ENCODE results near the gene SIVA1.

DNA sequence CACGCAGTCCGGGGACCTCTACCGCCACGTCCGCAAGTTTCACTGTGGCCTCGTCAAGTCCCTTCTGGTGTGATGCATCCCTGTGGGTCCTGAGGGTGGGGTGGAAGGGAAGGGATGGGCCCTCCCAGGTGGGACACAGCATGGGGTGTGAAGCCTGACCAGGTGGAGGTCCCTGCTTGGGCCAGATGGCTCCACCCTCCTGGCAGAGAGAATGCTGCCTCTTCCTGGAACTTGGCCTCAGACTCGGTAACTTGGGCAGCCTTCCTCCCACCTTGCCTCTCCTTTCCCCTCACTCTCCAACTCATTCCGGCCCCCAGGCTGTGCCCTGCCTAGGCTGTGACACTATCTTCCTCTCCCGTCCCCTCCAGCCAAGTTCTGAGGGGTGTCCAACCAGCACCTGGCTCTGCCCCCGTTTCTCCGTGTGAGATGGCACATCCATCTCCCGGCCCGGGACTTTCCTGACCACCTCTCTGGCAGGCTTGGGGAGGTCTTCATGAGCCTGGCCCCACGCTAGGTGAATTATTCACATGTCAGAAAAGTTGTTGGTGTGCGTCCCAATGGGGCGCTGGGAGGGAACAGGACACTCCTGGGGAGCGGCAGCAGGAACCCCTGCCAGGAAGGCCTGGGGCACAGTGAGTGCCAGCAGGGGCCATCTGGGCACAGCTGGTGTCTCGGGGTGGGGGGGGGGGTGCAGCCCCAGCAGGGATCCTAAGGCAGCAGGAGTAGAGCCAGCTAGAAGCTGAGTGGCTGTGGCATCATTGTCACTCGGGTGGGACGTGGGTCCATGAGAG is 49.6 kb downstream of the SIVA1 start:
- TF ChIP-seq NANOG (IDR thresholded peaks at IDR 0.05; ENCODE audit: insufficient read depth, low read depth, low read length, poor library complexity, severe bottlenecking) (no peak), SIX5 (IDR thresholded peaks at IDR 0.05; ENCODE audit: low read depth, low read length) (no peak), ZNF274 (IDR thresholded peaks at IDR 0.05; ENCODE audit: borderline replicate concordance, extremely low read depth, low read length) (no peak), CTCF (IDR thresholded peaks at IDR 0.05; ENCODE audit: control extremely low read depth in 1 of 3, insufficient read depth in 1 of 3, low read depth in 1 of 3, low read length in 3 of 3) (no peak), EZH2 (IDR thresholded peaks at IDR 0.05; ENCODE audit: low read depth, low read length, severe bottlenecking) (no peak), USF2 (IDR thresholded peaks at IDR 0.05; ENCODE audit: low read length) (no peak), EP300 (IDR thresholded peaks at IDR 0.05; ENCODE audit: borderline replicate concordance in 1 of 2, low read depth in 2 of 2, low read length in 2 of 2) (no peak), YY1 (IDR thresholded peaks at IDR 0.05; ENCODE audit: low read depth, low read length) (no peak), SP1 (IDR thresholded peaks at IDR 0.05; ENCODE audit: low read depth, low read length) (no peak), POLR2A (IDR thresholded peaks at IDR 0.05; ENCODE audit: control extremely low read depth in 1 of 2, low read depth in 2 of 2, low read length in 2 of 2) (no peak), BACH1 (IDR thresholded peaks at IDR 0.05; ENCODE audit: low read length) (no peak), CREB1 (IDR thresholded peaks at IDR 0.05) (no peak)
